ENCODE data around the gene NR3C2. TPM values are rescaled to one million over a fixed set of nuclear protein-coding genes. Genes with fewer than 3 reads are reported as not detected.

The NR3C2 gene
- total and polyA plus RNA-seq, 2 experiments from 2014 or later, result 1.2 to 3.0 TPM

GRCh38 chr4:148275266-148275665, 166.9 kb downstream of the NR3C2 start:
- H4K20me1 ChIP-seq (replicated peaks; ENCODE audit: insufficient read depth), result no peaks in the 10 kb centered on the region
- H3K4me1 Mint-ChIP-seq, result no peaks in the 10 kb centered on the region; the same call in 2 of the 3 replicates
- no peaks in the 10 kb centered on the region for H3K36me3 Mint-ChIP-seq (ENCODE audit: low read depth)
- no peak overlapping the region for H3K4me3 ChIP-seq
- no peaks in the 10 kb centered on the region for H3F3A ChIP-seq (replicated peaks; ENCODE audit: low read depth)
- no peak overlapping the region for H3K4me2 ChIP-seq
- no peak for TF ChIP-seq JUNB (IDR thresholded peaks at IDR 0.05; ENCODE audit: unreplicated experiment)
- no peak for TF ChIP-seq ZNF462 (CRISPR knock-in tag; IDR thresholded peaks at IDR 0.05)
- TF ChIP-seq, protein P1, sequence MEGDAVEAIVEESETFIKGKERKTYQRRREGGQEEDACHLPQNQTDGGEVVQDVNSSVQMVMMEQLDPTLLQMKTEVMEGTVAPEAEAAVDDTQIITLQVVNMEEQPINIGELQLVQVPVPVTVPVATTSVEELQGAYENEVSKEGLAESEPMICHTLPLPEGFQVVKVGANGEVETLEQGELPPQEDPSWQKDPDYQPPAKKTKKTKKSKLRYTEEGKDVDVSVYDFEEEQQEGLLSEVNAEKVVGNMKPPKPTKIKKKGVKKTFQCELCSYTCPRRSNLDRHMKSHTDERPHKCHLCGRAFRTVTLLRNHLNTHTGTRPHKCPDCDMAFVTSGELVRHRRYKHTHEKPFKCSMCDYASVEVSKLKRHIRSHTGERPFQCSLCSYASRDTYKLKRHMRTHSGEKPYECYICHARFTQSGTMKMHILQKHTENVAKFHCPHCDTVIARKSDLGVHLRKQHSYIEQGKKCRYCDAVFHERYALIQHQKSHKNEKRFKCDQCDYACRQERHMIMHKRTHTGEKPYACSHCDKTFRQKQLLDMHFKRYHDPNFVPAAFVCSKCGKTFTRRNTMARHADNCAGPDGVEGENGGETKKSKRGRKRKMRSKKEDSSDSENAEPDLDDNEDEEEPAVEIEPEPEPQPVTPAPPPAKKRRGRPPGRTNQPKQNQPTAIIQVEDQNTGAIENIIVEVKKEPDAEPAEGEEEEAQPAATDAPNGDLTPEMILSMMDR (conservative IDR thresholded peaks at IDR 0.05; ENCODE audit: low read depth in 2 of 2), result no peak
- no peak for TF ChIP-seq ZNF114 (CRISPR knock-in tag; IDR thresholded peaks at IDR 0.05)
- TF ChIP-seq EZH2 (IDR thresholded peaks at IDR 0.05; ENCODE audit: low read depth, unreplicated experiment), result no peak
- TF ChIP-seq, protein P2, sequence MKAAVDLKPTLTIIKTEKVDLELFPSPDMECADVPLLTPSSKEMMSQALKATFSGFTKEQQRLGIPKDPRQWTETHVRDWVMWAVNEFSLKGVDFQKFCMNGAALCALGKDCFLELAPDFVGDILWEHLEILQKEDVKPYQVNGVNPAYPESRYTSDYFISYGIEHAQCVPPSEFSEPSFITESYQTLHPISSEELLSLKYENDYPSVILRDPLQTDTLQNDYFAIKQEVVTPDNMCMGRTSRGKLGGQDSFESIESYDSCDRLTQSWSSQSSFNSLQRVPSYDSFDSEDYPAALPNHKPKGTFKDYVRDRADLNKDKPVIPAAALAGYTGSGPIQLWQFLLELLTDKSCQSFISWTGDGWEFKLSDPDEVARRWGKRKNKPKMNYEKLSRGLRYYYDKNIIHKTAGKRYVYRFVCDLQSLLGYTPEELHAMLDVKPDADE (IDR thresholded peaks at IDR 0.05), result no peak
- no peak for TF ChIP-seq CREB1 (CRISPR knock-in tag; IDR thresholded peaks at IDR 0.05; ENCODE audit: low read depth)
- no peak for TF ChIP-seq ZNF331 (CRISPR knock-in tag; IDR thresholded peaks at IDR 0.05; ENCODE audit: low read depth)
- TF ChIP-seq NANOG (IDR thresholded peaks at IDR 0.05; ENCODE audit: borderline replicate concordance), result no peak
- no peak for TF ChIP-seq EZH2phosphoT487 (IDR thresholded peaks at IDR 0.05; ENCODE audit: unreplicated experiment)
- no peak for TF ChIP-seq STAT1 (IDR thresholded peaks at IDR 0.05; ENCODE audit: unreplicated experiment)
- TF ChIP-seq POLR2AphosphoS5 (IDR thresholded peaks at IDR 0.05; ENCODE audit: low read depth), result no peak
- TF ChIP-seq, protein P3, sequence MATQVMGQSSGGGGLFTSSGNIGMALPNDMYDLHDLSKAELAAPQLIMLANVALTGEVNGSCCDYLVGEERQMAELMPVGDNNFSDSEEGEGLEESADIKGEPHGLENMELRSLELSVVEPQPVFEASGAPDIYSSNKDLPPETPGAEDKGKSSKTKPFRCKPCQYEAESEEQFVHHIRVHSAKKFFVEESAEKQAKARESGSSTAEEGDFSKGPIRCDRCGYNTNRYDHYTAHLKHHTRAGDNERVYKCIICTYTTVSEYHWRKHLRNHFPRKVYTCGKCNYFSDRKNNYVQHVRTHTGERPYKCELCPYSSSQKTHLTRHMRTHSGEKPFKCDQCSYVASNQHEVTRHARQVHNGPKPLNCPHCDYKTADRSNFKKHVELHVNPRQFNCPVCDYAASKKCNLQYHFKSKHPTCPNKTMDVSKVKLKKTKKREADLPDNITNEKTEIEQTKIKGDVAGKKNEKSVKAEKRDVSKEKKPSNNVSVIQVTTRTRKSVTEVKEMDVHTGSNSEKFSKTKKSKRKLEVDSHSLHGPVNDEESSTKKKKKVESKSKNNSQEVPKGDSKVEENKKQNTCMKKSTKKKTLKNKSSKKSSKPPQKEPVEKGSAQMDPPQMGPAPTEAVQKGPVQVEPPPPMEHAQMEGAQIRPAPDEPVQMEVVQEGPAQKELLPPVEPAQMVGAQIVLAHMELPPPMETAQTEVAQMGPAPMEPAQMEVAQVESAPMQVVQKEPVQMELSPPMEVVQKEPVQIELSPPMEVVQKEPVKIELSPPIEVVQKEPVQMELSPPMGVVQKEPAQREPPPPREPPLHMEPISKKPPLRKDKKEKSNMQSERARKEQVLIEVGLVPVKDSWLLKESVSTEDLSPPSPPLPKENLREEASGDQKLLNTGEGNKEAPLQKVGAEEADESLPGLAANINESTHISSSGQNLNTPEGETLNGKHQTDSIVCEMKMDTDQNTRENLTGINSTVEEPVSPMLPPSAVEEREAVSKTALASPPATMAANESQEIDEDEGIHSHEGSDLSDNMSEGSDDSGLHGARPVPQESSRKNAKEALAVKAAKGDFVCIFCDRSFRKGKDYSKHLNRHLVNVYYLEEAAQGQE (IDR thresholded peaks at IDR 0.05; ENCODE audit: unreplicated experiment), result no peak
- no peak overlapping the region for H3K27ac Mint-ChIP-seq
- no peaks in the 10 kb centered on the region for H3K79me2 ChIP-seq (replicated peaks; ENCODE audit: insufficient read depth)
- no peak overlapping the region for H3K4me3 Mint-ChIP-seq
- H3K4me1 ChIP-seq (ENCODE audit: insufficient read depth), result no peaks in the 10 kb centered on the region; the same call in 1 of the 2 replicates
- no peaks in the 10 kb centered on the region for H3K9me2 ChIP-seq (ENCODE audit: insufficient read depth)
- no peak for ATAC-seq
- DNase-seq (ENCODE audit: low spot score), result no peak
- no peaks in the 10 kb centered on the region for H3K27me3 Mint-ChIP-seq (ENCODE audit: insufficient read depth, low read depth, poor library complexity)
- no peak overlapping the region for H3K27ac ChIP-seq (ENCODE audit: low read depth)
- no peak overlapping the region for H2AFZ ChIP-seq
- no peaks in the 10 kb centered on the region for H3K9me3 Mint-ChIP-seq
- no peaks in the 10 kb centered on the region for H3K36me3 ChIP-seq (ENCODE audit: insufficient read depth)
- H3K27me3 ChIP-seq (ENCODE audit: insufficient read depth), result no peaks in the 10 kb centered on the region
